GM19238 (cell line): ENCODE measurements around the gene TASP1.
"Not testable (repeated sequence)": the region's sequence is repeated elsewhere in the genome, so short reads cannot be mapped to it uniquely, and the experiment has no call there.

Experiments used
- DNase-seq: peaks from one replicate; pipeline ENCODE4 v3.0.0; 2011; ENCODE audit warnings: low spot score; ENCODE audit not compliant: insufficient read length

TASP1 gene

GRCh38 chr20:13638496-13639149 is at the start of gene TASP1:
TASP1 (minus strand) TSS chr20:13638932; CDS start chr20:13630078, 8,854 bp downstream.
- peak; percentile 90 for DNase-seq

DNA sequence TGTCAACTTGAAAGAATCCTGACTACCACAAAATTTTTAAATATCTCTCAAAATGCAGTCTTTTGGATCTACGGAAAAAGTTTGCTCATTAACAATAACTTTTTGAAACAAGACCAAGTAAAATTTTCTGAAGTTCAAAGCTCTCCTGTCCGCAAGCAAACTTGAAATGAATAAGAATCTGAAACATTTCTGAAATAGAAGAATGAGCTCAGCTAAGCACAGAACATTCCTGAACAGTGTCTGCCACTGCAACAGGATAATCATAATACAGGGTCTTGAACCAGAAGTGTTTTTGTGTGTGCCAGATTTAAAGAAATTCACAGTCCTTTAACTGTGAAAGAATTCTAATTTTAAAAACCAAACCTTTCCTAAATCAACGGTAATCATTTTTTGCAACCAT is 49.1 kb upstream of the TASP1 start:
- DNase-seq, result no peak

DNA sequence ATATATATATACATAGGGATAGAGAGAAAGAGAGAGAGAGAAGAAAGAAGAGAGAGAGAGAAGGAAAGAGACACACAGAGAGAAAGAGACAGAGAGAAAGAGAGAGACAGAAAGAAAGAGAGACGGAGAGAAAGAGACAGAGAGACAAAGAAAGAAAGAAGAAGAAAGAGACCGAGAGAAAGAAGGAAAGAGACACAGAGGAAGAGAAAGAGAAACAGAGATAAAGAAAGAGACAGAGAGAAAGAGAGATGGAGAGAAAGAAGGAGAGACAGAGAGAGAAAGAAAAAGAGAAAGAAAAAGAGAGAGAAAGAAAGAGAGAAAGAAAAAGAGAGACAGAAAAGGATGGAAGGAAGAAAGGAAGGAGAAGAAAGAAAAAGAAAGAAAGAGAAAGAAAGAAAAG is 46.9 kb upstream of the TASP1 start:
- no peak for DNase-seq

GRCh38 chr20:13684566-13685222 is 46.0 kb upstream of the TASP1 start:
- DNase-seq, result no peak

GRCh38 chr20:13683833-13684232 is 45.1 kb upstream of the TASP1 start:
- DNase-seq, result no peak

DNA sequence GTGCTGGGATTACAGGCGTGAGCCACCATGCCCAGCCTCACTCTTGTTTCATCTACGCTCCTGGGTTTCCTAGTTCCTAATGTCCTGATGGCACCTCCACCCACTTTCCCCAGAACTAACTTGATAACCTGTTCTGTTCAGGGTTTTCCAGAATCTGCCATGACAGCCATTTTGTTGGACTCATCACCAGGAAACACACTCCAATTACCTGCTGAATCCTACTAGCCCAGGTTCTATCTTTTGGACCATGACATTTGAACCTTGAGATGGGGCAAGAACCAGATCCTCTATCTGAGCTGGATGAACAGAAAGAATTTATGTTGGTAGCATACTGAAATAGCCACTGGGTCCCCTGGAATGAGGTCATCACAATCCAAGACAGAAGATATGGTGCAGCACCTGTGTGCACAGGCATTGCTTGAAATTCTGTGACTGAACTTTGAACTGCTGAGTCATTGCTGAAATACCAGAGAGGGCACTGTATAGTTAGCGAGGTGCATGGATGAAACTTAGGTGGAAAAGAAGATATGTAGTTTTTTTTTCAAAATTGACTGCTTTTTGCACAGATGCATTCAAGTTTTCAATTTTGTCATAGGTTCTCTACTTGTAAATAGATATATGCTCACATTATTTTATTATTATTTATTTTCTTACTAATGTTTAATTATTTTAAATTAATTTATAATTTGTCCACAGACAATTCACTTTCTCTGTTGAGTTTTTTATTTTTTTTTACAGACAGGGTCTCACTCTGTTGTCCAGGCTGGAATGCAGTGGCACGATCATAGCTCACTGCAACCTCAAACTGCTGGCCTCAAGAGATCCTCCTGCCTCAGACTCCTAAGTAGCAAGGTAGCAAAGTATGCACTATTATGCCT is 42.8 kb upstream of the TASP1 start:
- no peak for DNase-seq

DNA sequence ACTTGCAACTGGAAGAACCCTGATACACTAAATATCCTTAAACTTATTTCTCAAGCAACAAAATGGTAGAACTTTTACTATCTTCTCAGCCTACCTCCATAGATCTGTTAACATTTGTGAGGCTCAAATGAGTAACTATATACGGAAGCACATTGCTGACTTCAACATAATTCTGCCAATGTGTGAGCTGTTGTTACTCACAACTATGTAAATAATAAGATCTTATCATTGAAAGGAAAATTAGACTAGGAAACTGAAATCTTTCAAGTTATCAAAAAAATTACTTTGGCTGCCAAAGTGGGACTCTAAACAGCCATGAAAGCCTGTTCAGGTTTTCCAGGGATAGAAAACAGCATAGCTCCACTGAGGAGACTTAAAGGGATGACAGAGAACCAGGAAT is 40.2 kb upstream of the TASP1 start:
- no peak for DNase-seq

DNA sequence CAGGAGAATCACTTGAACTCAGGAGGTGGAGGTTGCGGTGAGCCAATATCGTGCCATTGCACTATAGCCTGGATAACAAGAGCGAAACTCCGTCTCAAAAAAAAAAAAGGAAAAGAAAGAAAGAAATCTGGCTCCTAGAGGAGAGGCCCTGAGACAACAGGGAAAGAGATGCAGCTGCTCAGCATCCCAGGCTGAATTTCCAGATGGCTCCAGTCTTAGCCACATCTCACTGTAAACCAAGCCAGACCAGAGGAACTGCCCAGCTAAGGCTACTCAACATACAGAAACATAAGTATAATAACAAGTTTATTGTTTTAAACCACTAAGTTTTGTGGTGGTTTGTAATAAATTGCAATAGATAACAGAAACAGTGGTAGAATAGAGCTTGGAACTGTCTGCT is 38.5 kb upstream of the TASP1 start:
- no peak for DNase-seq

GRCh38 chr20:13676682-13677081 is 38.0 kb upstream of the TASP1 start:
- DNase-seq, result no peak

GRCh38 chr20:13672690-13673089 is 34.0 kb upstream of the TASP1 start:
- DNase-seq, result no peak

DNA sequence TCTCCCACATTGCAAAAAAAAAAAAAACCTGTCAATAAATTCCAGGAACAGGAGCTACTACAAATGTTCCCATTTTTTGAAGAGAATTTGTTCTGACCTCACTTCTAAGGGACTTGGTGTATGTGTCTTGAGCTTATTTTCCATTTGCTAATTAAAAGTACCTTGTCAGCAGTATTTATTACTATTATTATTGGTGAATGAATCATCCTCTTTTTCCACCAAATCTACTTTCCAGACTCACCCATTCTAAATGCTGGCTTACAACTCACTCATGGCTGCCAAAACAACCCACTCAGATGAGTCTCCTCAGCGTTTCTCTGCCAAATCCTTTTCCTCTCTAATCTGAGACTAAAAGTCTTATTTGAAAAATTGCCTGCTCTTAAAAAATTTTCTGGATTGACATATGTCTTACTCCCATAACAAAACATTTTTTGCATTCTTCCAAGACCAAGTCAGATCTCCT is 33.2 kb upstream of the TASP1 start:
- DNase-seq, result no peak

GRCh38 chr20:13671512-13671911 is 32.8 kb upstream of the TASP1 start:
- no peak for DNase-seq

GRCh38 chr20:13670160-13670559 is 31.4 kb upstream of the TASP1 start:
- DNase-seq, result no peak

DNA sequence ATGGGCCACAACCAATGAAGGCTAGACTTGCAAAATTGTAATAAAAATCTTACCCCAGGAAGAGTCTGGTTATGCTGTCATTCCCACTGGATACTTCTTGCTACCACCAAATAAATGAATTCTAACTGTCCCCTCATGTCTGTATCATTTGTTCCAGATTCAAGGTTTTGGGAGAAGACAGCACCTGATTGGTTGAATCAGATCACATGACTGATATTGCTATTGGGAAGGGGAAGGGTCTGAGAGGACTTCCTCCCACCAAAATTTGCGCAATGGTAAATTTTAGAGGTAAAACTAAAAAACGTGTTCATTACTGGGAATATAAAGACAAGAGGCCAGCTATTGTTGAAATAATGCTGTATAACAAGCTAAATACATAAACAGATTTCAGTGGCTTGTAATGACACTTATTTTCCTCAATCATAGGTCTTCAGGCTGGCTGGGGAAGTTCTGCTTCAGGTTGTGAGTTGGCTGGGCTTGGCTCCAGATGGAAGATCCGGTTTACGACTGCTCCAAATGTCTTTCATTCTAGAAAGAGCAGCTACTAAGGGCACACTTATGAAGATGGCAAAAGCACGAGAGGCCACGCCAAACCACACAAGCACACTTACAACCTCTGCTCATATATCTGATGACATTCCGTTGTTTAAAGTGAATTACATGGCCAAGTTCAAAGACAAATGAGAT is 27.1 kb upstream of the TASP1 start:
- DNase-seq, result no peak

DNA sequence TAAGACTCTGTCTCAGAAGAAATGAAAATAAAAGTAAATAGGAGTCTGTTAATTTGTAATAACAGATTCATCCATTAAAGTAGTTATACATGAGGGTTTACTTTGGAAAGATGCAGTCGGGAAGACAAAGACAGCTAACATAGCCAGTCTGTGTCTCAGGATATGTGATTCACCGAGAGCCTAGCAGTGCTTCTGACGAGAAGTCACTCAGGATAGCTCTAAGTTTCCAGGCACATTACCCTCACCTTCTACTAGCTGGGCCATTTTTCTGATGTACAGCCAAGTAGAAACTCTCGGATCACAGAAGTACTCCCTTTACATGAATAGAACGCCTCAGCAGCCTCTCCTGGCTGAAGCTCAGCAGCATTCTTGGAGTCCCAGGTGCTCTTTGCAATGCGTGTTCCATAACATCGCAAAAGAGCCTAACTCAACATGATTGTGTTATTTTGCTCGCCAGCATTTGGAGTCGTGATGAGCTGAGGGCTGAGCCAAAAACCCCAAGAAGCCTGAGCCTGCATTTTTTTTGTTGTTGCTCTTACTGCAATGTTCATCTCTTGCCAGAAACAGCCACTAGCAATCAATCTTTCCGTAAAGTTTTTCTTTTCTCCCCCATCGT is 22.4 kb upstream of the TASP1 start:
- DNase-seq, result no peak

DNA sequence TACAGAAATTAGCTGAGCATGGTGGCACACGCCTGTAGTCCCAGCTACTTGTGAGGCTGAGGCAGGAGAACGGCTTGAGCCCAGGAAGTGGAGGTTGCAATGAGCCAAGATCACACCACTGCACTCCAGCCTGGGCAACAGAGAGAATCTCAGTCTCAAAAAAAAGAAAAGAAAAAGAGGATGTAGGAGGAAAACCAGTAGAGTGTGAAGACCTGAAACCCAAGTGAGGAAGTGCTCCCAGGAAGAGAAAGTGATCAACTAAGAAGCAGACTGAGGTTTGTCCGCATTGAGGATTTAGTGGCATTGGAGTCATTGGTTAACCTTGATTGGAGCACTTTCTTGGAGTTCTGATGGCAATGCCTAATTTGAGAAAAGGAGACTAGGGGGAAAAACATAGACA is 20.6 kb upstream of the TASP1 start:
- peak; percentile 29 for DNase-seq

DNA sequence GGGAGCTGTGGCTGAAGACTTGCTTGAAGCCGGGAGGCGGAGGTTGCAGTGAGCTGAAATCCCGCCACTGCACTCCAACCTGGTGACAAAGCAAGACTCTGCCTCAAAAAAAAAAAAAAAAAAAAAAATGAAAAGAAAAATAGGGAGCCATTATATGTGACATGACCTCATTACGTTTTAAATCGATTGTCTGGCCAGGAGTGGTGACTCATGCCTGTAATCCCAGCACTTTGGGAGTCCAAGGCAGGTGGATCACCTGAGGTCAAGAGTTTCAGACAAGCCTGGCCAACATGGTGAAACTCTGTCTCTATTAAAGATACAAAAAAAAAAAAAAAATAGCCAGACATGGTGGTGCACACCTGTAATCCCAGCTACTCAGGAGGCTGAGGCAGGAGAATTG is 19.3 kb upstream of the TASP1 start:
- DNase-seq, result not testable (repeated sequence)

GRCh38 chr20:13656721-13657368 is 18.1 kb upstream of the TASP1 start:
- DNase-seq, result no peak

DNA sequence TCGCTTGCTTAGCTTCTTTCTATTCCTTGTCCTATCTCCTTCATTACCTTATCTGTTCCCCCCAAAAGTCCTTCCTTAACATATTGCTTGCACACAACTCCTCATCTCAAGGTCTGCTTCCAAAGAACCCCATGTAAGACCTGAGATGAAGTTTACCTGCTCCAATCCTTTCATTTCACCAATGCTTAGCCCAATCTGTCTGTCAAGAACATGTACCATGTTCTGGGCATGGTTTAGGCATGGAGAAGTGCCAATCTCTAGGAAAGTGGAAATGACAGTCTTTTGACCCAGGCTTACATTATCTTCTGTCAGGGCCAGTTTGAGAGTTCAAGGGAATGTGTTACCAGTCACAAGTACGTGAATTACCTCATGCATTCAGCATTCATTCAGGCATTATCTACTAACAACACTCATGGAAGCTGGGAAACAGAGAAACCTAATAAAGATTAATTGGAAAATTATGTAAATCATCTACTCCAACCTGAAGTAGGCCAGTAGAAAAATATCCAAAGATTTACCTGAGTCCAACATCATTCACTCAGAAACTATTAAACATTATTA is 15.8 kb upstream of the TASP1 start:
- no peak for DNase-seq

DNA sequence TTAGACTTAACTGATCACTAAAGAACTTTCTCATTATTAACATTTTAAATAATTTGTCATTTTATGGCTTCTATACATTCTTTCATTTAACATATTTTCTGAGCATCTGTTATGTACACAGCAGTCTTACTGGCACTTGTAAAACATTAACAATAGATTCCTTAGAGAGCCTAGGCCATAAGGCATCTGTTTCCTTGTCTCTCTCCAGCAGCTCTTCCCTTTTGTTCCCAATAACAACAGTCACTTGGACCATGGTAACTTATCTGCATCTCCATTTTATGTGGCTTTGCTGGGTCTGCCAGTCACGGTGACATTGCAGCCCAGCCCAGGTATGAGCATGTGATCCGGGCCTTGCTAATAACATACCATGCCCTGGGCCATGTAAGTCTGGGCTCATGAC is 11.7 kb upstream of the TASP1 start:
- DNase-seq, result no peak
